Measurements from ENCODE around the gene SPSB1. TPM values are rescaled to one million over a fixed set of nuclear protein-coding genes. Genes with fewer than 3 reads are reported as not detected.

The SPSB1 gene
- total RNA-seq, 1 experiment from 2014 or later, result 18.2 TPM

- Mint-ChIP-seq H3K27ac (ENCODE audit: unreplicated experiment) (no peak overlapping the region), H3K9me3 (ENCODE audit: unreplicated experiment) (no peaks in the 10 kb centered on the region), H3K36me3 (ENCODE audit: insufficient read depth, unreplicated experiment) (peaks cover 6% of the 10 kb centered on the region), H3K4me3 (ENCODE audit: unreplicated experiment) (no peak overlapping the region), H3K27me3 (ENCODE audit: insufficient read depth, unreplicated experiment) (no peaks in the 10 kb centered on the region), H3K4me1 (ENCODE audit: low read depth, unreplicated experiment) (peaks cover 15% of the 10 kb centered on the region)
- ChIA-PET CTCF (no interaction called here), POLR2A (no interaction called here)
- Histone ChIP-seq H3K4me3 (ENCODE audit: low read depth, low read length) (no peak overlapping the region), H3K9me3 (no peaks in the 10 kb centered on the region), H3K27me3 (replicated peaks; ENCODE audit: control insufficient read depth, insufficient read depth, low read length) (no peaks in the 10 kb centered on the region), H3K4me1 (no peaks in the 10 kb centered on the region), H3K36me3 (ENCODE audit: control insufficient read depth, insufficient read depth, low read length) (no peaks in the 10 kb centered on the region)
- intact Hi-C loops (cut with micrococcal nuclease; ENCODE audit: unreplicated experiment), result no loop called here
- DNase-seq, result no peak
- no TSS peak for BruUV-seq (replicated peaks)
- TF ChIP-seq, protein P1, sequence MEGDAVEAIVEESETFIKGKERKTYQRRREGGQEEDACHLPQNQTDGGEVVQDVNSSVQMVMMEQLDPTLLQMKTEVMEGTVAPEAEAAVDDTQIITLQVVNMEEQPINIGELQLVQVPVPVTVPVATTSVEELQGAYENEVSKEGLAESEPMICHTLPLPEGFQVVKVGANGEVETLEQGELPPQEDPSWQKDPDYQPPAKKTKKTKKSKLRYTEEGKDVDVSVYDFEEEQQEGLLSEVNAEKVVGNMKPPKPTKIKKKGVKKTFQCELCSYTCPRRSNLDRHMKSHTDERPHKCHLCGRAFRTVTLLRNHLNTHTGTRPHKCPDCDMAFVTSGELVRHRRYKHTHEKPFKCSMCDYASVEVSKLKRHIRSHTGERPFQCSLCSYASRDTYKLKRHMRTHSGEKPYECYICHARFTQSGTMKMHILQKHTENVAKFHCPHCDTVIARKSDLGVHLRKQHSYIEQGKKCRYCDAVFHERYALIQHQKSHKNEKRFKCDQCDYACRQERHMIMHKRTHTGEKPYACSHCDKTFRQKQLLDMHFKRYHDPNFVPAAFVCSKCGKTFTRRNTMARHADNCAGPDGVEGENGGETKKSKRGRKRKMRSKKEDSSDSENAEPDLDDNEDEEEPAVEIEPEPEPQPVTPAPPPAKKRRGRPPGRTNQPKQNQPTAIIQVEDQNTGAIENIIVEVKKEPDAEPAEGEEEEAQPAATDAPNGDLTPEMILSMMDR (IDR thresholded peaks at IDR 0.05; ENCODE audit: insufficient read depth in 1 of 2, low read depth in 1 of 2, low read length in 1 of 2, severe bottlenecking in 1 of 2, unreplicated experiment in 1 of 2), result no peak
Observed at GRCh38 chr1:9326596-9326995, 33.9 kb downstream of the SPSB1 start.

DNA sequence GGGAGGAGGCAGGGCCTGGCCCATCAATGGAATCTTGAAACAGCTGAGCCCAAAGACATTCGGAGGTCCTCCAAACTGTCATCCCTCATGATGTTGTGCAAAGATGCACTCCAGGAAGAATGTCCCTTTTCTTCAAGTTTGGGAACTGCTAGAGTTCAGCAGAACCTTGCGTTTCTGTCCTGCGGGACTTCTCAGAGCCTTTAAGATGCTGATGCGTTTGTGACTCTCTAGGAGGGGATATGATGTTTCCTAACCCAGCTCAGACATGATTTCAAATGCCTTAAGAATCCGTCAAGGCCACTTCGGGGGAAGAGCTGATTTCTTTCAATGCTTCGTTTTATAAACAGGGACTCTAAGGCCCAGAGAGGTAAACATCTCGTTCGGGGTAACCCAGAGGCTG is 35.5 kb downstream of the SPSB1 start:
- intact Hi-C loops (cut with micrococcal nuclease; ENCODE audit: unreplicated experiment), result no loop called here
- Histone ChIP-seq H3K27me3 (replicated peaks; ENCODE audit: control insufficient read depth, insufficient read depth, low read length) (no peaks in the 10 kb centered on the region), H3K4me3 (ENCODE audit: low read depth, low read length) (no peak overlapping the region), H3K9me3 (no peaks in the 10 kb centered on the region), H3K36me3 (ENCODE audit: control insufficient read depth, insufficient read depth, low read length) (no peaks in the 10 kb centered on the region), H3K4me1 (no peaks in the 10 kb centered on the region)
- POLR2A ChIA-PET, result no interaction called here
- TF ChIP-seq, protein P1 (IDR thresholded peaks at IDR 0.05; ENCODE audit: insufficient read depth in 1 of 2, low read depth in 1 of 2, low read length in 1 of 2, severe bottlenecking in 1 of 2, unreplicated experiment in 1 of 2), result no peak
- no peak for DNase-seq
- Mint-ChIP-seq H3K36me3 (ENCODE audit: insufficient read depth, unreplicated experiment) (peaks cover 10% of the 10 kb centered on the region), H3K4me3 (ENCODE audit: unreplicated experiment) (no peak overlapping the region), H3K27ac (ENCODE audit: unreplicated experiment) (no peak overlapping the region), H3K27me3 (ENCODE audit: insufficient read depth, unreplicated experiment) (no peaks in the 10 kb centered on the region), H3K4me1 (ENCODE audit: low read depth, unreplicated experiment) (peaks cover 15% of the 10 kb centered on the region), H3K9me3 (ENCODE audit: unreplicated experiment) (no peaks in the 10 kb centered on the region)
- no TSS peak for BruUV-seq (replicated peaks)
- CTCF ChIA-PET, result no interaction called here

- ChIA-PET CTCF (no interaction called here), POLR2A (no interaction called here)
- H3K36me3 Mint-ChIP-seq (ENCODE audit: insufficient read depth, unreplicated experiment), result peaks cover 10% of the 10 kb centered on the region
- no peak overlapping the region for H3K27ac Mint-ChIP-seq (ENCODE audit: unreplicated experiment)
- Histone ChIP-seq H3K27me3 (replicated peaks; ENCODE audit: control insufficient read depth, insufficient read depth, low read length) (no peaks in the 10 kb centered on the region), H3K9me3 (no peaks in the 10 kb centered on the region), H3K36me3 (ENCODE audit: control insufficient read depth, insufficient read depth, low read length) (no peaks in the 10 kb centered on the region), H3K4me1 (no peaks in the 10 kb centered on the region), H3K4me3 (ENCODE audit: low read depth, low read length) (no peak overlapping the region)
- intact Hi-C loops (cut with micrococcal nuclease; ENCODE audit: unreplicated experiment), result no loop called here
- BruUV-seq (replicated peaks), result no TSS peak
- no peaks in the 10 kb centered on the region for H3K9me3 Mint-ChIP-seq (ENCODE audit: unreplicated experiment)
- no peaks in the 10 kb centered on the region for H3K27me3 Mint-ChIP-seq (ENCODE audit: insufficient read depth, unreplicated experiment)
- H3K4me1 Mint-ChIP-seq (ENCODE audit: low read depth, unreplicated experiment), result peaks cover 15% of the 10 kb centered on the region
- no peak for DNase-seq
- H3K4me3 Mint-ChIP-seq (ENCODE audit: unreplicated experiment), result no peak overlapping the region
- TF ChIP-seq, protein P1 (IDR thresholded peaks at IDR 0.05; ENCODE audit: insufficient read depth in 1 of 2, low read depth in 1 of 2, low read length in 1 of 2, severe bottlenecking in 1 of 2, unreplicated experiment in 1 of 2), result no peak
Observed at GRCh38 chr1:9328715-9329114, 36.0 kb downstream of the SPSB1 start.

All from Caco-2 (cell line).